Adipocyte (in vitro differentiated cells): ENCODE measurements around the gene SYT15.
A peak's percentile ranks its signal among the peaks of the same experiment; 100 is the strongest.

ENCODE experiments used
- DNase-seq: peaks from one replicate; pipeline ENCODE4 v3.0.0-alpha.2; 2015; ENCODE audit warnings: low read depth
- H3K27me3 ChIP-seq: replicated peaks from 2 replicates; pipeline ENCODE4 v1.7.0; 2013; ENCODE audit warnings: mild to moderate bottlenecking, low read length, moderate library complexity; ENCODE audit not compliant: control insufficient read depth, insufficient read depth
- H3K36me3 ChIP-seq: 2 replicates; pipeline ENCODE4 v1.7.0; 2013; ENCODE audit warnings: low read length, mild to moderate bottlenecking, moderate library complexity; ENCODE audit not compliant: control insufficient read depth, insufficient read depth, severe bottlenecking
- H3K4me1 ChIP-seq: 2 replicates; pipeline ENCODE4 v1.7.0; 2013; ENCODE audit warnings: mild to moderate bottlenecking, low read length, moderate library complexity; ENCODE audit not compliant: control insufficient read depth, insufficient read depth
- H3K4me3 ChIP-seq: 2 replicates; pipeline ENCODE4 v1.7.0; 2013; ENCODE audit warnings: mild to moderate bottlenecking, low read length, moderate library complexity
- H3K9ac ChIP-seq: 2 replicates; pipeline ENCODE4 v1.7.0; 2013; ENCODE audit warnings: mild to moderate bottlenecking, low read length, moderate library complexity
- H3K9me3 ChIP-seq: 2 replicates; pipeline ENCODE4 v1.7.0; 2013; ENCODE audit warnings: mild to moderate bottlenecking, low read length, moderate library complexity; ENCODE audit not compliant: control insufficient read depth

Gene SYT15

DNA sequence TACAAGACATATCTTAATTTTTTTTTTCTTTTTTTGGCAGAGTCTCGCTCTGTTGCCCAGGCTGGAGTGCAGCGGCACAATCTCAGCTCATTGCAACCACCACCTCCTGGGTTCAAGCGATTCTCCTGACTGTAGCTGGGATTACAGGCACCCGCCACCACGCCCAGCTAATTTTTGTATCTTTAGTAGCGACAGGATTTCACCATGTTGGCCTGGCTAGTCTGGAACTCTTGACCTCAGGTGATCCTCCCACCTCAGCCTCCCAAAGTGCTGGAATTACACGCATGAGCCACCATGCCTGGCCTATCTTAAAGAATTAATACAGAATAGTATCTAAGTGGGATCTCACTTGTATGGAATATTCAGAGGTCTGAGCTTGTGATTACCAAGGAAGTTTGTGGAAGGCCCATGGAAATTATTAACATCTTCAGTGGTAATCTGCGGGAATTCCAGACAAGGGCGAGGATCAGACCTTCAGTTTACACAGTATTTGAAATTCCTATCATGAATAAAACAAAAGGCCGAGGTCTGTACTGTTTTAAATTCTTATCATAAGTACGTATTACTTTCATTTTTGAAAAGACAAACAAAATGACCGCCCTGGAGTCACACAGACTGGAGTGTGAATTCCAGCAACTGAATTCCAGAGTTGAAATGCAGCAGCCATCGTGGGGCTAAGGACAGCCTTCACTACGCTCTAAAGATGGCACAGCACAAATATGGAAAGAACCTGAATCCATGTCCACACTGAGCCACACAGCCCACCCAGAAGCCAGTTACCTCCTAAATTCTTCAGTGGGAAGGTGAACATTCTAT is 39.1 kb upstream of the SYT15 start:
- peaks cover 48% of the 10 kb centered on the region for H3K27me3 ChIP-seq
- H3K9ac ChIP-seq = no peak overlapping the region
- no peaks in the 10 kb centered on the region for H3K4me1 ChIP-seq
- no peaks in the 10 kb centered on the region for H3K9me3 ChIP-seq
- H3K36me3 ChIP-seq = no peaks in the 10 kb centered on the region
- H3K4me3 ChIP-seq = no peak overlapping the region
- DNase-seq = peak; percentile 55

- no peak overlapping the region for H3K9ac ChIP-seq
- H3K4me3 ChIP-seq = no peak overlapping the region
- H3K36me3 ChIP-seq = no peaks in the 10 kb centered on the region
- no peaks in the 10 kb centered on the region for H3K4me1 ChIP-seq
- H3K9me3 ChIP-seq = no peaks in the 10 kb centered on the region
- peaks cover 52% of the 10 kb centered on the region for H3K27me3 ChIP-seq
- no peak for DNase-seq
Measured at GRCh38 chr10:46540412-46541016, 38.4 kb upstream of the SYT15 start.

DNA sequence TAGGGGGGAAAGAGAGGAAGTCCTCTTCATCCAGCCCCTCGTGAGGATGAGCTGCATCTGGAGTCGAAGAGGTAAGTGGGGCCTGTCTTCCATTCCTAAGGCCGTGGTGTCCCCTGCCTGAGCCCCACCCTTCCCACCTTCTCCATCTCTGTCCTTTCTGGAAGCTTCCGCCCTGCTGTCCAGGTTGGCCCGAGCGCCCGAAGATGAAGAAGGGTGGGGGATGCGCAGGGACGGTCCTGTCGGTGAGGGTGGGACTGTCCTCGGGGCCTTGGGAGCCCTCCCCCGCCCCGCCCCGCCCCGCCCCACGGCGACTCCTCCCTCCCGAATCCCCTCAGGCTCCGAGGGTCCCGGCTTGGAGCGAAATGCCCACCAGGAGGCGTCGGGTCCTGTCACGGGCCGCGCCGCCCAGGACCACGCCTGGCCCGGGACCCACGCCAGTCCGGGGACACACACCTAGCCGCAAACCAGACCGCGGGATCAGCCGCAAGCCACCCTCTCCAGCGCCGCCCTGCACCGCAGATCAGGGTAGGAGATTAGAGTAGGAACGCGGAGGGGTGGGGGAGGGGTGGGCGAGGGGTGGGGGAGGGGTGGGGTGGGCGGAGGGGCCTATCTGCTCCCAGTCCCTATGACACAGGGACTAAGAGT is 37.8 kb upstream of the SYT15 start:
- Histone ChIP-seq H3K27me3 (peaks cover 56% of the 10 kb centered on the region), H3K9ac (no peak overlapping the region), H3K4me1 (no peaks in the 10 kb centered on the region), H3K36me3 (no peaks in the 10 kb centered on the region), H3K9me3 (no peaks in the 10 kb centered on the region), H3K4me3 (no peak overlapping the region)
- no peak for DNase-seq

GRCh38 chr10:46541735-46542566 is 37.0 kb upstream of the SYT15 start:
- Histone ChIP-seq H3K4me3 (no peak overlapping the region), H3K9me3 (no peaks in the 10 kb centered on the region), H3K36me3 (no peaks in the 10 kb centered on the region), H3K27me3 (peaks cover 56% of the 10 kb centered on the region), H3K9ac (no peak overlapping the region), H3K4me1 (no peaks in the 10 kb centered on the region)
- DNase-seq = no peak

GRCh38 chr10:46542567-46543465 is 36.1 kb upstream of the SYT15 start:
- no peaks in the 10 kb centered on the region for H3K4me1 ChIP-seq
- no peaks in the 10 kb centered on the region for H3K9me3 ChIP-seq
- no peak for DNase-seq
- H3K9ac ChIP-seq = no peak overlapping the region
- H3K36me3 ChIP-seq = no peaks in the 10 kb centered on the region
- H3K4me3 ChIP-seq = no peak overlapping the region
- H3K27me3 ChIP-seq = peaks cover 56% of the 10 kb centered on the region

GRCh38 chr10:46543466-46544377 is 35.2 kb upstream of the SYT15 start:
- Histone ChIP-seq H3K9me3 (no peaks in the 10 kb centered on the region), H3K4me3 (no peak overlapping the region), H3K36me3 (no peaks in the 10 kb centered on the region), H3K27me3 (peaks cover 59% of the 10 kb centered on the region), H3K4me1 (no peaks in the 10 kb centered on the region), H3K9ac (no peak overlapping the region)
- no peak for DNase-seq

- Histone ChIP-seq H3K4me3 (no peak overlapping the region), H3K27me3 (peaks cover 57% of the 10 kb centered on the region), H3K9ac (no peak overlapping the region), H3K4me1 (no peaks in the 10 kb centered on the region), H3K9me3 (no peaks in the 10 kb centered on the region), H3K36me3 (no peaks in the 10 kb centered on the region)
- peak; percentile 31 for DNase-seq
Measured at GRCh38 chr10:46544989-46545791, 33.7 kb upstream of the SYT15 start.

DNA sequence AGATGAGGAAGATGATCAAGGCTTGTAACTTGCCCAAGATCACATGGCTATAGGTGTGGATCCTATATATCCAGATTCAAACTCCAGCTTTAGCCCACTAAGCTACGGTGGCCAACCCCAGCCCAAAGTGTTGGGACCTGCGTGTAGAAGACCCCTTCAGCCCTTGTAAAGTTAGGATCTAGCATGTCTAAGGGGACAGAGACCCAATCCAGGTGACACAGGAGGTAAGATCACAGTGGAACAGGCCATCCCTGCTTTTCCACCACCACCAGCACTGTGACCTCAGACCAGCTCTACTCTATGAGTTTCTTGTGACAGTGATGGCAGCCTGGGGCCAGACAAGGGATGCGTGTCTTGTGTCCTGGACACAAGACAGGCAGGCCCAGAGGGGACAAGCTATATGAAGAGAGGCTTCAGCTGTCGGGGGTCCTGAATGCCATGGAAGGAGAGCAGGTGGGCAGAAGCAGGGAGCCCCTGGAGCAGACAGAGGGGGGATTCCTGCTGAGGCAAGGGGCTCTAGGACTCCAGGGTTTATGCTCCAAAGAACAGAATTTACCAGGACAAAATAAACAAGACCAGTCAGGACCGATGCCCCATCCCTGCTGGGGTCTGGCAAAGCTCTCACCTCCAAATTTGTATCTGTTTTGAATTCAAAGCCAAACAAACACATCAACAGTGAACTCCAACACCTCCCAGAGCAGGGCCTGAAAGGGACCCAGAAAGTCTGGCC is 32.9 kb upstream of the SYT15 start:
- no peak for DNase-seq
- Histone ChIP-seq H3K27me3 (peaks cover 61% of the 10 kb centered on the region), H3K4me3 (no peak overlapping the region)

More for the DNA sequence above, 32.9 kb upstream of the SYT15 start:
- Histone ChIP-seq H3K36me3 (no peaks in the 10 kb centered on the region), H3K4me1 (no peaks in the 10 kb centered on the region), H3K9ac (no peak overlapping the region), H3K9me3 (no peaks in the 10 kb centered on the region)
